ENCODE results near the gene PAGR1.
A peak's percentile ranks its signal among the peaks of the same experiment; 100 is the strongest.
"Not testable (repeated sequence)": the region's sequence is repeated elsewhere in the genome, so short reads cannot be mapped to it uniquely, and the experiment has no call there.

Gene PAGR1

DNA sequence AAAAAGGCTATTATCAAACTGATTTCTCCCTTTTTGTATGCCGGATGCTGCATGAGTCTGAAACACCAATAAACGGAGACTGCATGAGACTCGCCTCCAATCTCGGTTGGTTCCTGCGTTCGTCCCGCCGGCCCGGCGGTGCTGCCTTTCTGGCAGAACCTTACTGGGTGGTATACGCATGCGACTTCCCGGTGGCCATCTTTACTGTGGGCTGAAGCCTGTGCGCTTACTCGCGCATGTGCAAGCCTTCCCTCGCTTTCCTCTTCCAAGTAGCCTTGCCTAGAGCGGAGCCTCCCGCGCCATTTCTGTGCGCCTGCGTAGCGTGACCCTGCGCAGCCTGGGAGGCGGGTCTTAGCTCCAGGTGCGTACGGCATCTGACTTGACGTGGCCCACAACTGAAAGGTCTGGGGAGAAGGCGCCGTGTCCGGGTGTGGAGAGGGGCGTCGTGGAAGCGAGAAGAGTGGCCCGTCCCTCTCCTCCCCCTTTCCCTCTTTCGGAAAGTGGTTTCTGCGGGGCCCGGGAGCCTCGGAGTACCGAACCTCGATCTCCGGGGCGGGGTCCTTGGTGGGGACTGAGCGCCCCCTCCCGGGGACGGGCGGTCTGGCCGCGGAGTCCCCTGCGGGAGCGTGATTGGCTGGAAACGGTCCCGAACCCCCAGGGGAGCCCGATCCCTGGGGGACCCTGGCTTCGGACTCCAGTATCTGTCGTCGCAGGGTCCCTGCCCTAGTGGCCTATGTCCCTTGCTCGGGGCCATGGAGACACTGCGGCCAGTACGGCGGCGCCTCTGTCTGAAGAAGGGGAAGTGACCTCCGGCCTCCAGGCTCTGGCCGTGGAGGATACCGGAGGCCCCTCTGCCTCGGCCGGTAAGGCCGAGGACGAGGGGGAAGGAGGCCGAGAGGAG lies at the start of gene PAGR1:
Gene PAGR1, plus strand, starts transcription at position 360 of the 901 bp plus-strand sequence. Its CDS starts 374 bp downstream, at position 734.
- TF ChIP-seq, protein P1, sequence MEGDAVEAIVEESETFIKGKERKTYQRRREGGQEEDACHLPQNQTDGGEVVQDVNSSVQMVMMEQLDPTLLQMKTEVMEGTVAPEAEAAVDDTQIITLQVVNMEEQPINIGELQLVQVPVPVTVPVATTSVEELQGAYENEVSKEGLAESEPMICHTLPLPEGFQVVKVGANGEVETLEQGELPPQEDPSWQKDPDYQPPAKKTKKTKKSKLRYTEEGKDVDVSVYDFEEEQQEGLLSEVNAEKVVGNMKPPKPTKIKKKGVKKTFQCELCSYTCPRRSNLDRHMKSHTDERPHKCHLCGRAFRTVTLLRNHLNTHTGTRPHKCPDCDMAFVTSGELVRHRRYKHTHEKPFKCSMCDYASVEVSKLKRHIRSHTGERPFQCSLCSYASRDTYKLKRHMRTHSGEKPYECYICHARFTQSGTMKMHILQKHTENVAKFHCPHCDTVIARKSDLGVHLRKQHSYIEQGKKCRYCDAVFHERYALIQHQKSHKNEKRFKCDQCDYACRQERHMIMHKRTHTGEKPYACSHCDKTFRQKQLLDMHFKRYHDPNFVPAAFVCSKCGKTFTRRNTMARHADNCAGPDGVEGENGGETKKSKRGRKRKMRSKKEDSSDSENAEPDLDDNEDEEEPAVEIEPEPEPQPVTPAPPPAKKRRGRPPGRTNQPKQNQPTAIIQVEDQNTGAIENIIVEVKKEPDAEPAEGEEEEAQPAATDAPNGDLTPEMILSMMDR (IDR thresholded peaks at IDR 0.05; ENCODE audit: control insufficient read depth, extremely low read depth, insufficient read depth) = peak; percentile 77
- H3K4me3 ChIP-seq (ENCODE audit: low read depth, low read length) = peak within 1 kb of the TSS; percentile 77
- DNase-seq (ENCODE audit: low read depth) = peak; percentile 100

DNA sequence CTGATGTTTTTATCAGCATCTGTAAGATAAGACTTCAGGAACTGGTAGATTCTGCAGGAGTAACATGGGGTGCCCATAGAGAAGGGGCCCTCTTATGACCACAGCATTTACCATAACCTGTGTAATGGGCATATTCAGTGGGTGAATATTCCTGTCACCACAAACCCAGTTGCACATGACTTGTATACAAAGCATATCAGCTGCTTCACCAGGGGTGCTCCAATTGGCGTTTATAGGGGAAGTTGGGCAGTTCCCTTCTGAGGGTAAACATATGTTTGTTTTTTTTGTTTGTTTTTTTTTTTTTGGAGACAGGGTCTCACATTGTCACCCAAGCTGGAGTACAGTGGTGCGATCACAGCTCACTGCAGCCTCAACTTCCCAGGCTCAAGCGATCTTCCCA lies 49.4 kb upstream of the PAGR1 start:
- TF ChIP-seq, protein P1 (IDR thresholded peaks at IDR 0.05; ENCODE audit: control insufficient read depth, extremely low read depth, insufficient read depth) = no peak
- no peak overlapping the region for H3K4me3 ChIP-seq (ENCODE audit: low read depth, low read length)
- no peak for DNase-seq (ENCODE audit: low read depth)

DNA sequence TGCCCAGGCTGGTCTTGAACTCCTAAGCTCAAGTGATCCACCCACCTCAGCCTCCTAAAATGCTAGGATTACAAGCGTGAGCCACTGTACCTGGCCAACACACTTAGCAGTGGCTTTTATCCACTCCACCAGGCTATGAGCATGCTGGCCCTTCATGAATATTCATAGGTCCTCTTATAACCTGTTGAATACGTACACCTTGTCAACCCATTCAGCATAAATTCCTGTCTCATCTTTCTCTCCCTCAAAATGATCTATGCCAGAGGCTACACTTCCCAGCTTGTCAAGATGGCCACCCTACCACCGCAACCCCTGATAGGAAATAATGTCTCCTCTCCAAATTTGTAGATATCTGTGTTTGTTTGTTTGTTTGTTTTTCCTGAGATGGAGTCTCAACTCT lies 48.9 kb upstream of the PAGR1 start:
- TF ChIP-seq, protein P1 (IDR thresholded peaks at IDR 0.05; ENCODE audit: control insufficient read depth, extremely low read depth, insufficient read depth) = no peak
- no peak overlapping the region for H3K4me3 ChIP-seq (ENCODE audit: low read depth, low read length)
- DNase-seq (ENCODE audit: low read depth) = no peak

DNA sequence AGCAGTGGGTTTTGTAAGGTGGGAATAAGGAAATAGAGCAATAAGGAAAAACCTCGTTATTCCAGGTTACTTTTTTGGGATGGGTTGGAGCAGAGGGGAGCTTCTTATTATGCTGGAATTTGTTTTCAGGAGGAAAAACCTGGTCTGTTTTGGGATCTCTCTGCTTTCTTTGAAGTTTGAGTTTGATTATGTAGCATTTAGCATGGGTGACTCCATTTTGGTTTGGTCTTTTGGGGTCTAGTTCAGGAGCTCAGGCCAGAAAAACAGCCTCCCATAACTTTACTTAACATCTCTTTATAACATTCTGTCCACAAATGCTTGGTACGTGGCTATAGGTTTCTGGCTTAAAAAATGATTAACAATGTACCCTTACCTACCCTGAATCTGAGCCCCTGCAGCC lies 46.4 kb upstream of the PAGR1 start:
- TF ChIP-seq, protein P1 (IDR thresholded peaks at IDR 0.05; ENCODE audit: control insufficient read depth, extremely low read depth, insufficient read depth) = no peak
- no peak for DNase-seq (ENCODE audit: low read depth)
- H3K4me3 ChIP-seq (ENCODE audit: low read depth, low read length) = no peak overlapping the region

DNA sequence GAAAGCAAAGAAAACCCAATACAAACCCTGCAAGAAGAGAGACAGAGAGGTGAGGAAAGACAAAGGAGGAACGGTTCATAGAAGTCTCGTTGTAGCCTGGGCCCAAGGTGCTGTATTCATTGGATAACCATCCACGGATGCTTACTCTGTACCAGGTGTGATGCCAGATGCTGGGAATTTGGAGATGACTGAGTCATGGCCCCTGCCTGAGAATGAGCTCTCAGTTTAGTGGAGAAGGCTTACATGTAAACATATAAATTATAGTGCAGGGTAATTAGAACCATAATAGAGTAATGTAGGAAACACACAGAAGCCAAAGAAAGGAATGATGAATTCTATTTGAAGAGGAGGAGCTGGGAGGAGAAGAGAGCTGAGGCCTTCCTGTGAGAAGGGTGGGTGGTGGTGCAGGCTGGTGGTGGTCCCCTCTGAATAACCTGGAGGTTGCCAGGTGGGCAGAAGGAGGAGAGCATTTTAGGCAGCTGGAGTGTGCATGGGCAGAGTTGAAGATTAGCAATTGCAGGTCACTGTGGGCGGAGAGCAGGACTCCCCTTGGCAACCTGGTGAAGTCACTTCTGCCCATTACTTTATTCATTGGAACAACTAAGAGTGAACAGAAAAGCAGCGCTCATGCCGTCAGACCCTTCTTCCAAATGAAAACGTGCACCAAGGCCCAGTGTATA lies 45.6 kb upstream of the PAGR1 start:
- no peak for DNase-seq (ENCODE audit: low read depth)
- TF ChIP-seq, protein P1 (IDR thresholded peaks at IDR 0.05; ENCODE audit: control insufficient read depth, extremely low read depth, insufficient read depth) = no peak

GRCh38 chr16:29772330-29772729 lies 43.6 kb upstream of the PAGR1 start:
- DNase-seq (ENCODE audit: low read depth); H3K4me3 ChIP-seq (ENCODE audit: low read depth, low read length): not testable (repeated sequence)

More for the DNA sequence above, 45.6 kb upstream of the PAGR1 start:
- H3K4me3 ChIP-seq (ENCODE audit: low read depth, low read length) = no peak overlapping the region

DNA sequence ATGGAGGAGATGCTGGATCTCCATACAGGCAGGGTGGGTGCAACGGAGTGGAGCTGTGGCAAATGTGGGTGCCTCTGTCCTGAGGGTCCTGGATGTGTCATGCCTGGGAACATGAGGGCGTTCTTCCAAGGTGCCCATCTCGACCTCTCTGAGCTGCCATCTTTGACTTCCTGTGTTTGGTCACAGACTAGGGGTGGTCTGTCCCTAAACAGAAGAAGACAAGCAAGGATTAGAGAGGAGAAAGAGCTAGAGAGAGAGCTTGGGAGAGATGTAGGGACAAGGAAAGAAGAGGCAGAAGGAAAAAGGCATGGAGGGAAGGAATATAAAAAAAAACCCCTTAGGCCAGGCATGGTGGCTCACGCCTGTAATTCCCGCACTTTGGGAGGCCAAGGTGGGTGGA lies 41.2 kb upstream of the PAGR1 start:
- no peak overlapping the region for H3K4me3 ChIP-seq (ENCODE audit: low read depth, low read length)
- no peak for DNase-seq (ENCODE audit: low read depth)
- TF ChIP-seq, protein P1 (IDR thresholded peaks at IDR 0.05; ENCODE audit: control insufficient read depth, extremely low read depth, insufficient read depth) = no peak
